KMS-11 (cell line): ENCODE results near the gene C14orf93.

Experiments used
- H2AFZ ChIP-seq: fragments of 200-600 bp; sonication (generic); 2 replicates; pipeline ENCODE4 v1.6.1; 2016; ENCODE audit warnings: antibody characterized with exemption, mixed run types, low read depth
- H3K27ac ChIP-seq: fragments of 200-600 bp; sonication (generic); 2 replicates; pipeline ENCODE4 v1.6.1; 2016; ENCODE audit warnings: mild to moderate bottlenecking, mixed run types
- H3K27me3 ChIP-seq: fragments of 200-600 bp; sonication (generic); 2 replicates; pipeline ENCODE4 v1.6.1; 2017; ENCODE audit warnings: mild to moderate bottlenecking, low read depth, mixed run types, moderate library complexity; ENCODE audit not compliant: insufficient read depth
- H3K36me3 ChIP-seq: fragments of 200-600 bp; sonication (generic); 2 replicates; pipeline ENCODE4 v1.6.1; 2017; ENCODE audit warnings: mild to moderate bottlenecking, mixed run types; ENCODE audit not compliant: insufficient read depth
- H3K4me1 ChIP-seq: fragments of 200-600 bp; sonication (generic); 2 replicates; pipeline ENCODE4 v1.6.1; 2016; ENCODE audit warnings: mild to moderate bottlenecking, low read depth, mixed run types; ENCODE audit not compliant: poor library complexity, severe bottlenecking
- H3K4me2 ChIP-seq: fragments of 200-600 bp; sonication (generic); 2 replicates; pipeline ENCODE4 v1.7.0; 2016; ENCODE audit warnings: mild to moderate bottlenecking, mixed run types
- H3K4me3 ChIP-seq: fragments of 200-600 bp; sonication (generic); IDR thresholded peaks from 2 replicates; pipeline ENCODE4 v1.6.1; 2017; ENCODE audit warnings: low read depth, low read length, mixed read lengths; ENCODE audit not compliant: insufficient read depth
- H3K79me2 ChIP-seq: fragments of 200-600 bp; sonication (generic); 2 replicates; pipeline ENCODE4 v1.6.1; 2016; ENCODE audit warnings: low read depth, mixed run types; ENCODE audit not compliant: insufficient read depth
- H3K9ac ChIP-seq: fragments of 200-600 bp; sonication (generic); 2 replicates; pipeline ENCODE4 v1.6.1; 2016; ENCODE audit warnings: mild to moderate bottlenecking, mixed run types
- H4K20me1 ChIP-seq: fragments of 200-600 bp; sonication (generic); 2 replicates; pipeline ENCODE4 v1.6.1; 2016; ENCODE audit warnings: mild to moderate bottlenecking, mixed run types; ENCODE audit not compliant: insufficient read depth
- TF ChIP-seq, protein P1 (sequence below): fragments of 200-600 bp; sonication (generic); conservative IDR thresholded peaks from 2 replicates; pipeline ENCODE4 v1.6.1; 2017; ENCODE audit warnings: low read depth, mild to moderate bottlenecking, antibody characterized with exemption, low read length, moderate library complexity, mixed read lengths

The C14orf93 gene

GRCh38 chr14:23034498-23035302 lies 24.8 kb upstream of the C14orf93 start, which contains the start of gene PSMB5:
TSS of gene PSMB5 (minus strand) at chr14:23034900. CDS start at chr14:23034881, 19 bp downstream.
- TF ChIP-seq, protein P1, sequence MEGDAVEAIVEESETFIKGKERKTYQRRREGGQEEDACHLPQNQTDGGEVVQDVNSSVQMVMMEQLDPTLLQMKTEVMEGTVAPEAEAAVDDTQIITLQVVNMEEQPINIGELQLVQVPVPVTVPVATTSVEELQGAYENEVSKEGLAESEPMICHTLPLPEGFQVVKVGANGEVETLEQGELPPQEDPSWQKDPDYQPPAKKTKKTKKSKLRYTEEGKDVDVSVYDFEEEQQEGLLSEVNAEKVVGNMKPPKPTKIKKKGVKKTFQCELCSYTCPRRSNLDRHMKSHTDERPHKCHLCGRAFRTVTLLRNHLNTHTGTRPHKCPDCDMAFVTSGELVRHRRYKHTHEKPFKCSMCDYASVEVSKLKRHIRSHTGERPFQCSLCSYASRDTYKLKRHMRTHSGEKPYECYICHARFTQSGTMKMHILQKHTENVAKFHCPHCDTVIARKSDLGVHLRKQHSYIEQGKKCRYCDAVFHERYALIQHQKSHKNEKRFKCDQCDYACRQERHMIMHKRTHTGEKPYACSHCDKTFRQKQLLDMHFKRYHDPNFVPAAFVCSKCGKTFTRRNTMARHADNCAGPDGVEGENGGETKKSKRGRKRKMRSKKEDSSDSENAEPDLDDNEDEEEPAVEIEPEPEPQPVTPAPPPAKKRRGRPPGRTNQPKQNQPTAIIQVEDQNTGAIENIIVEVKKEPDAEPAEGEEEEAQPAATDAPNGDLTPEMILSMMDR, result no peak

DNA sequence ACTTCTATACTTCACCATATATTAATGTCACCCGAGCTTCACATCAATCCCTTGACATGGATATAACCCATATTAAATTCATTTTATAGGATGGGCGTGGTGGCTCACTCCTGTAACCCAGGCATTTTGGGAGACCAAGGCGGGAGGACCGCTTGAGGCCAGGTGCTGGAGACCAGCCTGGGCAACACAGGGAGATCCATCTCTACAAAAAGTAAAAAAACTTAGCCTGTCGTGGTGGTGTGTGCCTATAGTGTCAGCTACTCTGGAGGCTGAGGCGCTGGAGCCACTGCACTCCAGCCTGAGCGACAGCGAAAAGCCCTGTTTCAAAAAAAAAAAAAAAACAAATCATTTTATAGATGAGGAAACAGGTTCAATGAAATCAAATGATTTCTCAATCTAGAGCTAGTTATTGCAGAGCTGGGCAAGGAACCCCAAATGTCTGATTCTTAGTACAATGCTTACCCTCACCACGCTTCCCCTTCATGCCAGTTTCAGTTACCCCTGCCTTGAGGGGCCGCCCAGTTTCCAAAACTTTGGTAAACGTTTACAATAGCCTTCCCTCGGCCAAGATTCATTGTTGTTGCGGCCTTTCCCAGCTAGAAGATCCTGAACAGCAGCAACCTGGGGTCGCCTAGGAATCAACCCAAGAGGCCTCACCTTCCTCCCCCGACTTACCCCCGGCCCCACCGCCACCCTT lies 24.0 kb upstream of the C14orf93 start:
- Histone ChIP-seq H3K27me3 (no peaks in the 10 kb centered on the region), H2AFZ (peak overlapping the region; percentile 58; the same call in 1 of the 2 replicates), H3K36me3 (0 out of 2 replicates have a peak, but pooled peaks cover 6% of the 10 kb centered on the region), H3K79me2 (peaks cover 17% of the 10 kb centered on the region), H4K20me1 (no peaks in the 10 kb centered on the region), H3K4me3 (no peak overlapping the region), H3K4me1 (peaks cover 12% of the 10 kb centered on the region), H3K27ac (peak overlapping the region; percentile 96), H3K4me2 (peak overlapping the region; percentile 57), H3K9ac (peak overlapping the region; percentile 100)
- TF ChIP-seq, protein P1, result no peak

More at GRCh38 chr14:23034498-23035302, 24.8 kb upstream of the C14orf93 start, which contains the start of gene PSMB5:
- Histone ChIP-seq H2AFZ (peak within 1 kb of the TSS; percentile 58), H3K4me2 (peak within 1 kb of the TSS; percentile 57), H4K20me1 (no peaks in the 10 kb centered on the region), H3K9ac (peak within 1 kb of the TSS; percentile 100), H3K79me2 (peaks cover 17% of the 10 kb centered on the region), H3K27me3 (no peaks in the 10 kb centered on the region), H3K4me1 (peaks cover 12% of the 10 kb centered on the region), H3K4me3 (no peak within 1 kb of the TSS), H3K36me3 (0 out of 2 replicates have a peak, but pooled peaks cover 6% of the 10 kb centered on the region), H3K27ac (peak within 1 kb of the TSS; percentile 96)

DNA sequence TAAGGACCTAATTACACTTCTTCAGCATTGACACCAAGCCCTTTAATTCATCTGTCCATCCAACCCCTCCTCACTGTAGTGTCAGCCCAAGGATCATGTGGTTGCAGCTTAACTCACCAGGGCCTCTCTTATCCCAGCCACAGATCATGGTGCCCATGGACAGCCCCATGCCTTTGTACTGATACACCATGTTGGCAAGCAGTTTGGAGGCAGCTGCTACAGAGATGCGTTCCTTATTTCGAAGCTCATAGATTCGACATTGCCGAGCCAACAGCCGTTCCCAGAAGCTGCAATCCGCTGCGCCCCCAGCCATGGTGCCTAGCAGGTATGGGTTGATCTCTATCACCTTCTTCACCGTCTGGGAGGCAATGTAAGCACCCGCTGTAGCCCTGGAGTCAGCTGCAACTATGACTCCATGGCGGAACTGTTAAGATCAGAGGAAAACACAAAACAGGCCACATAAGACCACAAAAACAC lies 23.3 kb upstream of the C14orf93 start:
- Histone ChIP-seq H3K27me3 (no peaks in the 10 kb centered on the region), H3K4me1 (peaks cover 12% of the 10 kb centered on the region), H2AFZ (no peak overlapping the region), H4K20me1 (no peaks in the 10 kb centered on the region), H3K36me3 (0 out of 2 replicates have a peak, but pooled peaks cover 6% of the 10 kb centered on the region), H3K9ac (no peak overlapping the region), H3K4me3 (no peak overlapping the region), H3K79me2 (peaks cover 17% of the 10 kb centered on the region), H3K4me2 (peak overlapping the region; percentile 57; the same call in 1 of the 2 replicates), H3K27ac (no peak overlapping the region)
- TF ChIP-seq, protein P1, result no peak

GRCh38 chr14:23030936-23031335 lies 21.0 kb upstream of the C14orf93 start:
- H4K20me1 ChIP-seq, result no peaks in the 10 kb centered on the region
- TF ChIP-seq, protein P1, result no peak
- H3K4me3 ChIP-seq, result no peak overlapping the region
- peaks cover 17% of the 10 kb centered on the region for H3K79me2 ChIP-seq
- H3K4me1 ChIP-seq, result peaks cover 12% of the 10 kb centered on the region
- no peak overlapping the region for H3K27ac ChIP-seq
- no peak overlapping the region for H2AFZ ChIP-seq
- H3K4me2 ChIP-seq, result no peak overlapping the region
- H3K27me3 ChIP-seq, result no peaks in the 10 kb centered on the region
- 0 out of 2 replicates have a peak, but pooled peaks cover 6% of the 10 kb centered on the region for H3K36me3 ChIP-seq
- H3K9ac ChIP-seq, result no peak overlapping the region
